ENCODE results near the gene SLC44A5. TPM values are rescaled to one million over a fixed set of nuclear protein-coding genes. Genes with fewer than 3 reads are reported as not detected.
A peak's percentile ranks its signal among the peaks of the same experiment; 100 is the strongest.
"Not testable (repeated sequence)": the region's sequence is repeated elsewhere in the genome, so short reads cannot be mapped to it uniquely, and the experiment has no call there.

The SLC44A5 gene
- total RNA-seq, 1 donor from 2014 or later, result 0.27 TPM

DNA sequence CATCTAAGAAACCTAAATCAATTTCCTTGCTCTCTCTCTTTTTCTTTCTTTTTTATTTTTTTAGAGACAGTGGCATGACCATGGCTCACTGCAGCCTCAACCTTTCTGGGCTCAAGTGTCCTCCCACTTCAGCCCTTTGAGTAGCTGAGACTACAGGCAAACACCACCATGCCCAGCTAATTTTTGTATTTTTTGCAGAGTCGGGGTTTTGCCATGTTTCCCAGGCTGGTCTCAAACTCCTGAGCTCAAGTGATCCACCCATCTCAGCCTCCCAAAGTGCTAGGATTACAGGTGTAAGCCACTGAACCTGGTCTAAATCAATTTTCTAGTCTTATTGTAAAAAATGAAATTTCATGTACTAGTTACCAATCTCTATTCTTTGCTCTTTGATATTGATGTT lies 367.8 kb downstream of the SLC44A5 start:
- DNase-seq (no peak), ATAC-seq (no peak)
- intact Hi-C loops (cut with micrococcal nuclease), result no loop called here

DNA sequence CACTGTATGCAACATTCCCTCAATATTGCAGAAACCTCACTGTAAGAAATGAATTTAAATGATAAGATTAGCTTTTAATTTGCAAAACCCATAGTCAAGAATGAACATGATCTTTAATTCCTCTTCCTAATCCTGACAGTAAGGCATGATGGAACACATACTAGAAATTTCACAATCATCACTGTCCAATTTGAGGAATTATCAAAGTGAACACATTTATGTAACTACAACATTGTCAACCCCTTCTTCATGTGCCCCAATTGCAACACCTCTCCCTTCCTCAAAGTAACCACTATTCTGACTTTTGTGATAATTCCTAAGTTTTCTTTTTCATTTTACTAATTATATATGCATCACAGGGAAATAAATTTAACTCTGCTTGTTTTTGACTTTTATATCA lies 373.6 kb downstream of the SLC44A5 start:
- intact Hi-C loops (cut with micrococcal nuclease), result no loop called here
- ATAC-seq, result no peak
- no peak for DNase-seq

DNA sequence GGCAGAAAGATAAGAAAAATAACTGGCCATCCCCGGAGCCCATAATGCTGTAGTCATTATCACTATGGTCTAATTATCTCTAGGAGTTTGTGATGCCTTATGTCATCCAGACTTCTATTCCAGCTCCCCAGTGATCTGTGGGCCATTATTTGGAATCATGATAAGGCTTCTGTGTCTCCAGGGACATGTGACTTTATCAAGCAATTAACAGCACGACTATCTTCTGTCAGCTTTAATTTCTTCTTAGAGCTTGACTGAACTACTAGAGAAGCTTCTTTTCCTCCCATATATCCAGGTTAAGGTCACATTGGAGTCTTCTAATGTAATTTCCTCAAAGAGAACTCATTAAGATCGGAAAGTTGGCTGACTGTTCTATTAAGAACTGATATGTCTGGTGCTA lies 376.4 kb downstream of the SLC44A5 start:
- DNase-seq, result no peak
- intact Hi-C loops (cut with micrococcal nuclease), result no loop called here

DNA sequence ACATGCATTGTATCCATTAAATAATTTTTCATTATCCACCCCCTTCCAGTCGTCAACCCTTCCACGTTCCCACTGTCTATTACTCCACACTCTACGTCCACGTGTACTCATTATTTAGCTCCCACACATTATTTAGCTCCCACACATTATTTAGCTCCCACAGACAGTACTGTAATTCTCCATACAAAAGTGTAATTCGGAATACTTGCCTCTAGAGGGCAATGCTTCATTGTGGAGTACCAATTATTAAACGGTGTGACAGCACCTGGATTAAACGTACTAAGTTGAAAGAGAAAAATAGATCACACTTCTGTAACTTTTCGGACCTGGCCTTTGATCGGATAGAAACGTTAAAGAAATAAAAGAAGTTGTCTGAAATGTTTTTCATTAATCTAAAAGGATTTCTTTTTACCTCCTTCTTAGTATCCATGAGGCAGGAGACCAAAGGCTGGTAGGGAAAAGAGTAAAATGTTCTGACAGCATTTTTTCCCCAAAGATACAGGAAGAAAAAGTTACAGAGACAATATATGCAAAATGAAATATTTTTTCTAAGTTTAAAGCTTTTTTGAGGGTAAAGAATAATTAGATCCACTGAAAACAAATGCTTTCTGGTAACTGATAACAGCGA lies 377.5 kb downstream of the SLC44A5 start:
- ATAC-seq (peak; percentile 41), DNase-seq (no peak)
- intact Hi-C loops (cut with micrococcal nuclease), result no loop called here

More for the DNA sequence above, 376.4 kb downstream of the SLC44A5 start:
- ATAC-seq, result no peak

DNA sequence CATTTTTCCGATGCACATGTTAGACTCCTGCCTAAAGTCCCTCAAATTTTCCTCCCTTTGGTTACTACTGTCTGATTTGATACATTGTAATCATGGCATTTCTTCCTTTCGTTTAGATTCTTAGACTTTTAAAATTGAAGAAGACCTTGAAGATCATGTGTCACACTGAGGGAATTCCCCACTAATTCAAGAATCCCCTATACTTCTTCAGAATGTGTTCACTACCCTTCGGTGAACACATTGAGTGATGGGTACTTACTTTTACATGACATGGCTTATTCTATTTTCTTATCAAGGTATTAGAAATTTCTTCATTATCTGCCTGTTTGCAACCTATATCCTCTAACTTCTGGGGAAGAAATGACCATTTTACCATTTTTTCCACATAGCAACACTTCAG lies 390.8 kb downstream of the SLC44A5 start:
- DNase-seq (no peak), ATAC-seq (no peak)
- intact Hi-C loops (cut with micrococcal nuclease), result no loop called here

DNA sequence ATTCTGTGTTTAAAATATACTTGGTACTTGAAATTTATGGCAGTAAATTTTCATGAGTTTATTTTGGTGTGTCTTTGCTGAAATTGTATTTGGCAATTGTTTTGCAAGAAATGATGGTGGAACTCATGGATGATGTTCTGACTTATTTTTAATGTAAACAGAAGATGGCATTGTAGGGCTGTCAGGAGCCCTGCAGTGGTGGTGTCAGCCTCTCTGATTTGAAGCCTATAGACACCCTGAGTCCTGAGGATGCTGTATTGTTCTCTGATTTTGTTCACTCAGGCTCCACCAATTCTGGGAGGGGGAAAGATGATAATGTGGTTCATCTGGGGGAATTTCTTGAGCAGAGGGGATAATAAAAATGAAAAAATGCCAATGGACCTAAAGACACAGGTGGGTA lies 396.9 kb downstream of the SLC44A5 start:
- no peak for DNase-seq
- intact Hi-C loops (cut with micrococcal nuclease), result no loop called here
- ATAC-seq, result no peak

DNA sequence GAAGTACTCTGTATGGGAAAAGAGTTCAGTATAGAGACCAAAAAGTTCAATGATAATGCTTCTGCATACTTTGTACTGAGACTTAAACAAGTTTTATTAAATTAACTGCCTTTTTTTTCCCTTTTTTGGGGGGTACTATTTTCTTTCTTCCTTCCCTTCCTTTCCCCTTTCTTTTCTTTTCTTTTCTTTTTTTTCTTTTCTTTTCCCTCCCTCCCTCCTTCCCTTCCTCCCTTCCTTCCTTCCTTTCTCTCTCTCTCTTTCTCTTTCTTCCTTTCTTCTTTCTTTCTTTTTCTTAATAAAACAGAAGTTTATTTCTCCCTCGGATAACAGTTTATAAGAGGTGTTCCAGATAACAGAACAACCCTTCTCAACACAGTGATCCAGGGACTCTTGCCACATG lies 399.3 kb downstream of the SLC44A5 start:
- intact Hi-C loops (cut with micrococcal nuclease), result no loop called here
- ATAC-seq (no peak), DNase-seq (no peak)

DNA sequence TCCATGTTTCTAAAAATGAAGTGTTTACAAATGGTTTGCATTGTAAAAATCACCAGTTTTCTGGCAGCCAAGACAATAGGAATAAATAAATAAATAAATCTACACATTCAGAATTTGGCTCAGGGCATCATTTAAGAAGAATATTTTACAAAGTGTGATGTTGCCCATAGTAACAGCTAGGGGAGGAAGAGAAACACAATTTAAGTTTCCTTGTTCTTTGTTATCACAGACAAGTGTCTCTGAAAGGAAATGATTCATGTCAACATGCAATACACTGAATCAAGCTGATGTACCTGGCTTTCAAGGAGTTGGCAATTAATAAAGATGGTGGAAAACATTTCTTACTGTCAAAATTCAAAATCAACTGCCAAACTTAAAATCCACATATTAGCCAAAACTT lies 402.1 kb downstream of the SLC44A5 start:
- no peak for ATAC-seq
- DNase-seq, result no peak
- intact Hi-C loops (cut with micrococcal nuclease), result no loop called here

DNA sequence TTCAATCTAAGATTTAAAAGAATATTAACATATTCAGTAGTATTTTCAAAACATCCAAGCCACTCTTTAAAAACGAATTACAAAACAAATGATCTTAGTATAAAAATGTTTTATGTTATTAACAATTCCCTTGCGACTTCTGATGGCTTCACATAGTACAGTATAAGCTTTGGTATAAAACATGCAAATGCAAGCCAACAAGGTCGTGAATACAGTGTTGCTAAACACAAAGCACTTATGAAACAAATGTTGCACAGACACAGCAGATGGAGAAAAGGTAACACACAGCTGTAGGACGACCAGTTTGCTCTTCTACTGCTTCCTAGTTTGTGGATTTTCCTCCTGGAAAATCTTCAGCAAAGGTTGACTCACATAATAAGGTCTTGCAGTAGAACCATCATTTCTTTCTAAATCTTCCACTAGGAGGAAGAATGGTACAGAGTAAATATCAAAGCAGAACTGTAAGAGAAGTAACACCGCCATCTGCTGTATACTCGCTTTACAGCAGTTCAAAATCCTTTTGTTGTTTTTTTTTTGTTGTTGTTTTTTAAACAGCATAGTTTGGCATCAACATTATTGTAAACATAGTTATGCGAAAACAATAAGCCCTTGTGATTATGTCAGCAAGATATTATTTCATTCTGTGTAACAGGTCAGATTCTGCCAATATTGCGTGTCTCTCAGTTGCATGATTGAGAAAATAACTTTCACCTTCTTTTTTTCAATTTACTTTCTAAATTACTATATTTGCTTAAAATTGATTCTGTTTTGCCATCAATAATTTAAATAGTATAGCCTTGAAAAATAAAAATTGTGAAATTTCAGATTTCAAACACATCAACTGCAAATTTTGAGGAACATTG lies 407.3 kb downstream of the SLC44A5 start:
- no peak for DNase-seq
- ATAC-seq, result no peak
- intact Hi-C loops (cut with micrococcal nuclease), result loop anchor here (2.0 kb wide), 1 partner anchor 431 kb away; no protein-coding TSS in a partner anchor

DNA sequence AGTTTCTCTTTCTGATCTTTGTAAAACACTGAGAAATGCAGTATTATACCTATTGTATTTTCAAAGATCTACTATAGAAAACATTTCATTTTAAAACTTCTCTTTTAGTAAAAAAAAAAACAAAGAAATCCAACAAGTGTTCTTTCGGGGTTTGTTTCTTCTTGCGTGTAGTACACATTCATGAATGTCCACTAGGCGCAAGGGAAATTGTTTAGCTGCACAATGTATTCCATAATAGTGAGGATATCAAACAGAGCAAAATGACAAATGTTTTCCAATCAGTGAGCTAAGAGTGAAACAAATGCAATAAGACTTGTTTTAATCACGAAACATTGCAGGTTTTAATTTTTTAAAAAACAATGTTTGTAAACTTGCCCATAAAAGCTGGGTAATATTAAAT lies 408.2 kb downstream of the SLC44A5 start:
- intact Hi-C loops (cut with micrococcal nuclease), result no loop called here
- DNase-seq (no peak), ATAC-seq (no peak)

DNA sequence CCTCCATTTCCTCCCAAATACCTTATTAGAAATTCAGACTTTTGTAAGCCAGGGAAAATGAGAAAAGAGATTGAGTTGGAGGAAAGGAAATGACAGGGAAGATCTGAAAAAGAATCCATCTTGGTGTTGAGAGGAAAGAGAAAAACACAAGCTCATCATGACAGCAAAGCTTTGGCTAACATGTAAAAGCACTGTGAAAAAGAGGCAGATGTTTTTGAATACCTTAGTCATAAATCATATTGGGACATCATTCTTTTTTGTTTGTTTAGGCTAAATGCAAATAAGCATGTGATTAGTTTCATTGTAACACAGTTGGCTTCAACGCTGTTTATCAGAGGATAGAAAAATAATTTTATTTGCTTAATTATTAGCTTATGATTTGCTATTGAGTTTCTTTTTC lies 412.2 kb downstream of the SLC44A5 start:
- DNase-seq (no peak), ATAC-seq (no peak)
- intact Hi-C loops (cut with micrococcal nuclease), result no loop called here

DNA sequence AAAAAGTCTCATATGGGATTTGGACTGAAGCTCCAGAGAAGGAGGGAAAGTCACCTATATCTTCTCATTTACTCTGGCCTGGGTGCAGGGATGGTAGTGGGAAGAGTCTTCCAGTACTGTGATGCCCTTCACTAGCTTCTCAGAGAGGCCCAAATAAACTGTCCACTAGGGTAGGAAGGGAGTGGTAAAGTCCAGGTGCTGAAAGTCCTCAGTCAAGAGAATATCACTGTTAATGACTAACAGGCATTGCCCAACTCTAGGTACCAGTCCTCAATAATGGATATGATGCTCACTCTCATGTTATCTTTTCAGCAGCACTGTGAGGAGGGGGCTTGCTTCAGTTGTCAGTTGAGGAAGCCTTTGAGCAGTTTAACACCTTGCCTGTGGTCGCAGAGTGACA lies 412.8 kb downstream of the SLC44A5 start:
- no peak for ATAC-seq
- intact Hi-C loops (cut with micrococcal nuclease), result no loop called here
- DNase-seq, result no peak

DNA sequence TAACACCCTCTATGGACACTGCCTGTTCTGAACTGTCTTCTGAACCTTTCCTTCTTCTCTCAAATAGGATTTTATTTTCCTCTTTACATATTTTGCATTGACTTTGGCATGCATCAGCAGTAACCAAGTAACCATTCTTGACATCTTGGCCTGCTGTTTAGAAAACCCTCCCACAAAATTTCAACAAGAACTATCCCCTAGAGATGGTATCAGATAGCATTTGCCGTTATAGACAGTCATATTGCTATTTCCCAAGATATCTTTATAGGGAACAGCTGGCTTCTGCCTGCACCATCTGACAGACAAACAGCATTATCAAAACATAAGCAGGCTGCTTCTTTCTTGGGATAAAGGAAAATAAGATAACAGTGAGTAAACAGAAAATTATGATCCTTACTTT lies 422.0 kb downstream of the SLC44A5 start:
- DNase-seq (no peak), ATAC-seq (no peak)
- intact Hi-C loops (cut with micrococcal nuclease), result no loop called here

DNA sequence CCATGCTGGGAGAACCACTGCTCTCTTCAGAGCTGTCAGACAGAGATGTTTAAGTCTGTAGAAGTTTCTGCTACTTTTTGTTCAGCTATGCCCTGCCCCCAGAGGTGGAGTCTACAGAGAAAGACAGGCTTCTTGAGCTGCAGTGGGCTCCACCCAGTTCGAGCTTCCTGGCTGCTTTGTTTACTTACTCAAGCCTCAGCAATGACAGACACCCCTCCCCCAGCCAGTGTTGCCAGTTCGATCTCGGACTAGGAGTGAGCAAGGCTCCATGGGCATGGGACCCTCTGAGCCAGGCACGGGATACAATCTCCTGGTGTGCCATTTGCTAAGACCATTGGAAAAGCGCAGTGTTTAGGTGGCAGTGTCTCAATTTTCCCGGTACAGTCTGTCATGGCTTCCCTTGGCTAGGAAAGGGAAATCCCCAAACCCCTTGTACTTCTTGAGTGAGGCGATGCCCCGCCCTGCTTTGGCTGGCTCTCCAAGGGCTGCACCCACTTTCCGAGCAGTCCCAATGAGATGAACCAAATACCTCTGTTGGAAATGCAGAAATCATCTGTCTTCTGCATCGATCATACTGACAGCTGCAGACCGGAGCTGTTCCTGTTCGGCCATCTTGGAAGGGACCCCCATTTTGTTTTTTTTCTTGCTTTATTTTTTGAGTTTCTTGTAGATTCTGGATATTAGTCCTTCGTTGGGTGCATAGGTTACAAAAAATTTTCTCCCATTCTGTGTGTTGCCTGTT lies 429.5 kb downstream of the SLC44A5 start:
- ATAC-seq; intact Hi-C loops (cut with micrococcal nuclease); DNase-seq: not testable (repeated sequence)

DNA sequence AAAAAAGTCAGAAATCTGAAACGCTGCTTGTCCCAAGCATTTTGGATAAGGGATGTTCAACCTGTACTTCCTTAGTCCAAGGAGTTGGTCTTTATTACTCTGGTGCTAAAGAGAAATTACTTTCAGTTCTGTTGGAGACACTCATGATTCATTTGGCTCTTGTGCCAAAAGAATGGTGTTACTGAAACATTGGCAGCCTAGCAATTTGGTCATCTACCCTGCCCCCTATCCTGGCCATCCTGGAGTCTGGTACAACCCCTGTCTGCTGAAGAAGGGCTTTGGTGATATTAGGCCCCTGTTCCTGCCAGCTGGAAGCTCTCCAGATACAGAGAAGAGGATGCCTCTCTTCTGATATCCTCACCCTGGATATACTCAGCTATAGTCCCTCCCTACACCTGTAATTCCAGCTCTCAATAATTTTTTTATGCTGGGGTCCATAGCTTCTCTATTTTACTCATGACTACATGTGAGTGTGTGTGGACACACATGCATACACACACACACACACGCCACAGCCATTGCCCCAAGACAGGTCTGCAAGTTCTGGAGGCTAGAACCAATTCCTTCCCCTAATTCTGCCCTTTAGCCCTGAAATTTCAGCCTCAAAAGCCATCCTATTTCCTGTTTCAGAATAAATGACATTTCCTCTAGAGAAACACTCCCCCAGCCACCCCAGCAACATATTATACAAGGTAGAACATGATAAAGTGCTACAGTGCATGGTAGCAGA lies 436.7 kb downstream of the SLC44A5 start:
- ATAC-seq (no peak), DNase-seq (no peak)
- intact Hi-C loops (cut with micrococcal nuclease), result no loop called here

DNA sequence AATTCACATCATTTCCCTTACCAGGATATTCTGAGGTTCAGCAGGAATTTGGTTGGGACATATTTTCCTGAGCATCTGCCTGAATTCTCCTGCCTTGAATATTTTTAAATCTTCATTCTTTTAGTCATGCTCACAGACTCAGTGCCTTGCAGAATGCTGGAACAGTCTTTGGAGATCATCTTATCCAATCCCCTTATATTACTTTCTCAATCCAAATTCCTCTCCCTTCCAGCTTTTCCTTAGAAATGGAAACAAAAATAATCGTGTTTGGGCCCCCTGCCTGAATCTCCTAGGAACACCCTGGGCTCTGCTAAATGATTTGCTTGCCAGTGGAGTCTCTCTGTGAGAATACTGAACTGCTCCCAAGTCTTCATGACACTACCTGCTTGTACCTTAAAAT lies 438.4 kb downstream of the SLC44A5 start:
- intact Hi-C loops (cut with micrococcal nuclease), result no loop called here
- ATAC-seq (peak; percentile 36), DNase-seq (no peak)

DNA sequence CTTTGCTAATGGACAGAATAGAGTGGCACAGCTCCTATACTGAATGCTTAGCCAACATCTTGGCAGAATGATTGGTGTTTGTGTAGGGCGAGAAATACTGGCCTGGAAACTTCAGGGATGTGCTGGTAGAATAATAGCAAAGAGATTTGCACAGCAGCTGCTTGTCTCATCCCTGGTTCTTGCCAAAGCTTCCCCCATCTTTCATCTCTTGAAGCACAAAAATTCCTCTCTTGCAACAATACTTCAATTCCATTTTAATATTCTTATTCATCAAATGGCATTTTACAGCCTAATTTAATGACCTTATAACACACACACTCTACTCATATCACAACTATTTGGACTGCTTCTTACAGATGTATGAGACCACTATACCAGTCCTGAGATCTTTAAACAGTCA lies 439.0 kb downstream of the SLC44A5 start:
- DNase-seq (no peak), ATAC-seq (no peak)
- intact Hi-C loops (cut with micrococcal nuclease), result no loop called here

DNA sequence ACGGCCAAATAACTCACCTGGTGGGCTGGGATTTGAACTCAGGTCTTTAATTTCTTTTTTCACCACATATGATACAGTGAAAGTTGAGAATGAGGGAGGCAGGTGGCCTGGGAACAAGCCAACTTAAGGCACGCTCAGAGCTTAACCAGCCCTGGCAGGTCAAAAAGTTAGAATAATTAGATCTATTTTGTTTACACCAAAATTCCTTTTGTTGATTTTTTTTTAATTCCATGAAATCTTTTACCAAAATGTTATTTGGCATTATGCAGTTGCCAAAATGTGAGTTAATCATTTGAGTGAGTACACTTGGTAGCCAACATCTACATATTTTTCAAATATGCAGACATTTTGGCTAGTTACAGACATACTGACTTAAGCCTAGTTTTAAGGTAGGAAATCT lies 439.9 kb downstream of the SLC44A5 start:
- intact Hi-C loops (cut with micrococcal nuclease), result no loop called here
- ATAC-seq, result no peak
- no peak for DNase-seq

DNA sequence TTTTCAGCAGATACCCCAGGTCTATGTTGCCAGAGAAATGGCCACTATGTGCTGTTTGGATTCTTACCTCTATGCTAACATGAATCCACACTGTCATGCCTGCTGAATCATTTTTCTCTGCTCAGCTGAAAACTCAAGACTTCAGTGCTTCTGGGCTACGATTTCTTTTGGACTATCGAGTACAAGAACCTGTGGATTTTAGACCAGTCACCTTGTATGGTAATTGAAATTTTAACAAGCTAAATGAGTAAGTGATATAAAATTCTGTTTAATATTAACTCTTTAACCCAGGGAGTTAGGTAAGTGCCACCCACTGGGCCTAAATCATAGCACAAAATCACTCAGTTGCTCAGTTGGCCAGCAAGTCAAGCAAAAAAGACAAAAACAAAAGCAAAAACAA lies 440.9 kb downstream of the SLC44A5 start:
- no peak for DNase-seq
- ATAC-seq, result no peak
- intact Hi-C loops (cut with micrococcal nuclease), result no loop called here

DNA sequence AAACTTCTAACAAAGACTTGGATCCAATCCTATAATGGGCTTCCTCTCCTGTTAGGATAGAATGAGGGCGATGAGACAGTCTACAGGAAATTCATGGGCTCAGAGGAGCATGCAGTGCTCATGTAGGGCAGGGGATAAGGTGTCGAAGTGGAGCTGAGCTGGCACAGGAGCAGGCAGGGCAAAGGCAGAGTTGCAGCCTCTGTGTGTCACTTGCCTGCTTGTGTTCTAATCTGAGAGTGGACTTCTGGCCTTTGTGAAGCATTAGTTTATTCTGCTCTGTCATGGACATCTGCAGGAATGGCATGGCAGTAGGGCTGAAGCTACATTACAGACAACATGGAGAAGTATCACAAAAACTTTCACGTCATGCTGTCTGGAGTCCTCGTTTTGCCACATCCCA lies 444.1 kb downstream of the SLC44A5 start:
- intact Hi-C loops (cut with micrococcal nuclease), result no loop called here
- no peak for DNase-seq
- ATAC-seq, result no peak

Measured in left ventricle myocardium superior (tissue), 1 donor.